ENCODE results near the gene ZZZ3.

The ZZZ3 gene

DNA sequence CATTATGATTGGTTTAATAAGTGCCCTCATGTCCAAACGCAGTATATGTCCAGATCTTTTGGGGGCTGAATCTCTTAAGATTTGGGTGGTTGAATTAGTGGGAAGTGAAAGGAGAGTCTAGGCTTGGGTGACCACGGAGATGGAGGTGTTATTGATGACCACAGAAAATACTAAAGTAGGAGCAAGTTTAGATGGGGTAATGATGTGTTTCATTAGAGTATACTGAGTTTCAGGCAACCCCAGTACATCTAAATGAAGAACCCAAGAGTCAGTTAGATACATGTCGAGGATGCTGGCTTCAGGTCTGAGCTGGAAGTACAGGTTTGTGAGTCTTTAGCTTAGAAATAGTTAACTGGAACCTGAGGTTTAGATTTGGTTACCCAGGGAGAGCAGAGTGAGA, 6.5 kb upstream of the ZZZ3 start:
- Histone ChIP-seq H2AFZ (ENCODE audit: low read length) (no peak overlapping the region), H3K4me1 (ENCODE audit: low read length) (0 out of 2 replicates have a peak, but pooled peaks cover 7% of the 10 kb centered on the region), H3K9ac (ENCODE audit: low read length) (no peak overlapping the region), H3K27me3 (replicated peaks; ENCODE audit: insufficient read depth, low read length) (no peaks in the 10 kb centered on the region), H3K27ac (ENCODE audit: low read length) (no peak overlapping the region), H4K20me1 (ENCODE audit: insufficient read depth, low read length) (no peaks in the 10 kb centered on the region), H3K9me2 (replicated peaks; ENCODE audit: insufficient read depth, low read length) (no peaks in the 10 kb centered on the region), H3K4me2 (ENCODE audit: low read depth, low read length) (no peak overlapping the region), H3K79me2 (ENCODE audit: low read length) (no peaks in the 10 kb centered on the region), H3K36me3 (replicated peaks; ENCODE audit: insufficient read depth, low read length) (no peaks in the 10 kb centered on the region), H3F3A (ENCODE audit: insufficient read depth, low read length) (peaks cover 10% of the 10 kb centered on the region), H3K4me3 (ENCODE audit: low read length) (no peak overlapping the region), H3K9me3 (replicated peaks; ENCODE audit: insufficient read depth, low read length) (no peaks in the 10 kb centered on the region)
- TF ChIP-seq, protein P1, sequence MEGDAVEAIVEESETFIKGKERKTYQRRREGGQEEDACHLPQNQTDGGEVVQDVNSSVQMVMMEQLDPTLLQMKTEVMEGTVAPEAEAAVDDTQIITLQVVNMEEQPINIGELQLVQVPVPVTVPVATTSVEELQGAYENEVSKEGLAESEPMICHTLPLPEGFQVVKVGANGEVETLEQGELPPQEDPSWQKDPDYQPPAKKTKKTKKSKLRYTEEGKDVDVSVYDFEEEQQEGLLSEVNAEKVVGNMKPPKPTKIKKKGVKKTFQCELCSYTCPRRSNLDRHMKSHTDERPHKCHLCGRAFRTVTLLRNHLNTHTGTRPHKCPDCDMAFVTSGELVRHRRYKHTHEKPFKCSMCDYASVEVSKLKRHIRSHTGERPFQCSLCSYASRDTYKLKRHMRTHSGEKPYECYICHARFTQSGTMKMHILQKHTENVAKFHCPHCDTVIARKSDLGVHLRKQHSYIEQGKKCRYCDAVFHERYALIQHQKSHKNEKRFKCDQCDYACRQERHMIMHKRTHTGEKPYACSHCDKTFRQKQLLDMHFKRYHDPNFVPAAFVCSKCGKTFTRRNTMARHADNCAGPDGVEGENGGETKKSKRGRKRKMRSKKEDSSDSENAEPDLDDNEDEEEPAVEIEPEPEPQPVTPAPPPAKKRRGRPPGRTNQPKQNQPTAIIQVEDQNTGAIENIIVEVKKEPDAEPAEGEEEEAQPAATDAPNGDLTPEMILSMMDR (IDR thresholded peaks at IDR 0.05; ENCODE audit: low read length), result no peak
- TF ChIP-seq EZH2phosphoT487 (IDR thresholded peaks at IDR 0.05; ENCODE audit: low read length), result no peak
- no peak for TF ChIP-seq EZH2 (optimal IDR thresholded peaks at IDR 0.05; ENCODE audit: low read depth, low read length)
- DNase-seq, result no peak

DNA sequence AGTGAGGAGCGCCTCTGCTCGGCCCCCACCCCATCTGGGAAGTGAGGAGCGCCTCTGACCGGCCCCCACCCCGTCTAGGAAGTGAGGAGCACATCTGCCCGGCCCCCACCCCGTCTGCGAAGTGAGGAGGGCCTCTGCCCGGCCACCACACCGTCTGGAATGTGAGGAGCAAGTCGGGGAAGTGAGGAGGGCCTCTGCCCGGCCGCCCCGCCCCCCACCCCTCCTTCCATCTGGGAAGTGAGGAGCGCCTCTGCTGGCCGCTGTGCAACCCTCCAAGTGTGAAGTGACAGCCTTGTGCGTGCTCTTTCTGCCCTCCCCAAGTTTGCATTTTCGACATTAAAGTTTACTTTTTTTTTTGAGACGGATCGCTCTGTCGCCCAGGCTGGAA, 5.1 kb upstream of the ZZZ3 start:
- Histone ChIP-seq H3K36me3 (replicated peaks; ENCODE audit: insufficient read depth, low read length) (no peaks in the 10 kb centered on the region), H3K79me2 (ENCODE audit: low read length) (peaks cover 2% of the 10 kb centered on the region; the same call in 1 of the 2 replicates), H3K27me3 (replicated peaks; ENCODE audit: insufficient read depth, low read length) (no peaks in the 10 kb centered on the region), H3K9ac (ENCODE audit: low read length) (no peak overlapping the region), H2AFZ (ENCODE audit: low read length) (no peak overlapping the region), H3K9me2 (replicated peaks; ENCODE audit: insufficient read depth, low read length) (no peaks in the 10 kb centered on the region), H3K9me3 (replicated peaks; ENCODE audit: insufficient read depth, low read length) (no peaks in the 10 kb centered on the region), H3K4me2 (ENCODE audit: low read depth, low read length) (no peak overlapping the region), H3K4me1 (ENCODE audit: low read length) (0 out of 2 replicates have a peak, but pooled peaks cover 9% of the 10 kb centered on the region), H3K4me3 (ENCODE audit: low read length) (no peak overlapping the region), H4K20me1 (ENCODE audit: insufficient read depth, low read length) (no peaks in the 10 kb centered on the region), H3K27ac (ENCODE audit: low read length) (no peak overlapping the region), H3F3A (ENCODE audit: insufficient read depth, low read length) (peaks cover 19% of the 10 kb centered on the region)
- DNase-seq, result no peak
- TF ChIP-seq EZH2 (optimal IDR thresholded peaks at IDR 0.05; ENCODE audit: low read depth, low read length) (no peak), EZH2phosphoT487 (IDR thresholded peaks at IDR 0.05; ENCODE audit: low read length) (no peak)
- TF ChIP-seq, protein P1 (IDR thresholded peaks at IDR 0.05; ENCODE audit: low read length), result no peak

DNA sequence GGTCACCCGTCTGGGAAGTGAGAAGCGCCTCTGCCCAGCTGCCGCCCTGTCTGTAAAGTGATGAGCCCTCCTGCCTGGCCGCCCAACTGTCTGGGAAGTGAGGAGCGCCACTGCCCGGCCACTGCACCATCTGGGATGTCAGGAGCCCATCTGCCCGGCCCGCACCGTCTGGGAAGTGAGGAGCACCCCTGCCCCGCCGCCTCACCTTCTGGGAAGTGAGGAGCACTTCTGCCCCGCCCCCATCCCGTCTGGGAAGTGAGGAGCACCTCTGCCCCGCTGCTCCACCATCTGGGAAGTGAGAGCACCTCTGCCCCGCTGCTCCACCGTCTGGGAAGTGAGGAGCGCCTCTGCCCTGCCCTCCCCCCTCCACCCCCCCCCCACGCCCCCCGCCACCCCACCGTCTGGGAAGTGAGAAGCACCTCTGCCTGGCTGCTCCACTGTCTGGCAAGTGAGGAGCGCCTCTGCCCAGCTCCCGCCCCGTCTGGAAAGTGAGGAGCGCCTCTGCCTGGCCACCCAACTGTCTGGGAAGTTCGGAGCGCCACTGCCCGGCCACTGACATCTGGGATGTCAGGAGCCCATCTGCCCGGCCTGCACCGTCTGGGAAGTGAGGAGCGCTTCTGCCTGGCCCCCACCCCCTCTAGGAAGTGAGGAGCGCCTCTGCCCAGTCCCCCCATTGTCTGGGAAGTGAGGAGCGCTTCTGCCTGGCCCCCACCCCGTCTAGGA, 4.5 kb upstream of the ZZZ3 start:
- H3K4me2 ChIP-seq (ENCODE audit: low read depth, low read length), result no peak overlapping the region
- H3K9ac ChIP-seq (ENCODE audit: low read length), result no peak overlapping the region

More for the DNA sequence above, 4.5 kb upstream of the ZZZ3 start:
- H3K27me3 ChIP-seq (replicated peaks; ENCODE audit: insufficient read depth, low read length), result no peaks in the 10 kb centered on the region
- DNase-seq, result no peak
- TF ChIP-seq EZH2phosphoT487 (IDR thresholded peaks at IDR 0.05; ENCODE audit: low read length) (no peak), EZH2 (optimal IDR thresholded peaks at IDR 0.05; ENCODE audit: low read depth, low read length) (no peak)
- TF ChIP-seq, protein P1 (IDR thresholded peaks at IDR 0.05; ENCODE audit: low read length), result no peak
- peaks cover 24% of the 10 kb centered on the region for H3F3A ChIP-seq (ENCODE audit: insufficient read depth, low read length)
- H3K9me3 ChIP-seq (replicated peaks; ENCODE audit: insufficient read depth, low read length), result no peaks in the 10 kb centered on the region
- no peak overlapping the region for H2AFZ ChIP-seq (ENCODE audit: low read length)
- H4K20me1 ChIP-seq (ENCODE audit: insufficient read depth, low read length), result no peaks in the 10 kb centered on the region
- 0 out of 2 replicates have a peak, but pooled peaks cover 9% of the 10 kb centered on the region for H3K4me1 ChIP-seq (ENCODE audit: low read length)
- H3K79me2 ChIP-seq (ENCODE audit: low read length), result peaks cover 7% of the 10 kb centered on the region
- H3K36me3 ChIP-seq (replicated peaks; ENCODE audit: insufficient read depth, low read length), result no peaks in the 10 kb centered on the region
- no peak overlapping the region for H3K4me3 ChIP-seq (ENCODE audit: low read length)
- H3K9me2 ChIP-seq (replicated peaks; ENCODE audit: insufficient read depth, low read length), result no peaks in the 10 kb centered on the region
- H3K27ac ChIP-seq (ENCODE audit: low read length), result no peak overlapping the region
